ENCODE measurements around the gene COL23A1. TPM values are rescaled to one million over a fixed set of nuclear protein-coding genes. Genes with fewer than 3 reads are reported as not detected.
"Not testable (repeated sequence)": the region's sequence is repeated elsewhere in the genome, so short reads cannot be mapped to it uniquely, and the experiment has no call there.

COL23A1 gene
- total and polyA plus RNA-seq, 4 donors = 0.36 to 1.5 (median 1.1) TPM; not detected in 1

DNA sequence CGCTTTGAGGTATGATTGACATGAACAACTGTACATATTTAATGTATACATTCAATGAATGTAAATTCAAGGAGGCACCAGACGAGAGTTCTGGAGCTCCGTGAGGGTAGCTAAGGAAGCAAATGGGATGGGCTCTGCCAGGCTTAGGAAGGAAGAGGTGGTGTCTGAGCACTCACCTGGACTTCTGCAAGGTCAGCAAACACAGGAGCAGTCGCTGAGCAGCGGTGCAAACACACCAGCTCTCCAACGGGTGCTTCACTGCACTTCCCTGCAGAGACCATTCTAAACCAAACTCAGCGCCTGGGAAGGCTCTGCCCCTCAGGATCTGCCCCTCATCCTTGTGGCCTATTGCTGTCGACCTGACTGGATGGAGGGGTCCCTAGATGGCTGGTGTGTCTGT lies 101.5 kb downstream of the COL23A1 start:
- H3K36me3 ChIP-seq (ENCODE audit: control insufficient read depth in 1 of 2, insufficient read depth in 2 of 2, low read length in 1 of 2) = no peaks in the 10 kb centered on the region
- H3K4me3 ChIP-seq (ENCODE audit: low read length in 2 of 2) = no peak overlapping the region
- H3K27me3 ChIP-seq (ENCODE audit: control insufficient read depth in 1 of 2, insufficient read depth in 2 of 2, low read length in 1 of 2) = no peaks in the 10 kb centered on the region
- no peaks in the 10 kb centered on the region for H3K4me1 ChIP-seq (ENCODE audit: control insufficient read depth in 1 of 2, insufficient read depth in 2 of 2, low read length in 2 of 2)
- DNase-seq = no peak
- peaks cover 4% of the 10 kb centered on the region for H3K9me3 ChIP-seq (ENCODE audit: control insufficient read depth, low read length)
- WGBS, 2 donors = 74 to 81% methylated on average over 8 of the region's 8 CpGs
- H3K27ac ChIP-seq (ENCODE audit: low read depth in 1 of 2, low read length in 2 of 2) = no peak overlapping the region
- intact Hi-C loops (cut with DNase I) = no loop called here
- ATAC-seq (ENCODE audit: low FRiP score) = no peak

DNA sequence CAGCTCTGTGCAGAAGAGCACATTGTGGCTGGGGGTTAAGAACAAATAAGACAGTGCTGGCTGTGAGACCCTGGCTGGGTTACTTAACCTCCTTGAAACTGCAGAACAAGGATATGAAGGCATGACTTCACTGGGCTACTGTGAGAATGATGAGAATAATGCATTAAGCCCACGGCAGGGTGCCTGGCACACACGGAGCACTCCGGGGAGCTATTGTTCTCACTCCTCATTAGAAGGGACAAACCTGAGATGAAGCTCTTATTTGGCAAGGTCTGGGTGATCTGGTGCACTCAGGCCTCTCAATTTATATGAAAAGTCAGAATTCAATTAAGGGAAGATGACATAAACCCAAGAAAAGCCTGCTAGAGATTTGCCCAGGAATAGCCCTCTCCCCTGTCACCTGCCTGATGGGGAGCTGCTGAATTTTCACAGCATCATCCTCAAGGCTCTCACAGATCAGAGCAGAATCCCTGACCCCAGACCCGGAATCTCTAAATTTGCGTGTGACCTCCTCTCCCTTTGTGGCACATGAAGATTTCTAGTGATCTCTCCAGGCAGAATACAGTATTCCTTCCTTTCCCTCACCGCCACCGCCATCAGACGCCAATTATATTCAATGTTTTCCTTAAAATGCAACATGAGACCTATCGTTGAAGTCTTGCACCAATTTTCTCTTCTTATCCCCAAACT lies 102.1 kb downstream of the COL23A1 start:
- no peak overlapping the region for H3K27ac ChIP-seq (ENCODE audit: low read depth in 1 of 2, low read length in 2 of 2)
- H3K4me3 ChIP-seq (ENCODE audit: low read length in 2 of 2) = no peak overlapping the region
- ATAC-seq (ENCODE audit: low FRiP score) (no peak), DNase-seq (no peak)
- no peaks in the 10 kb centered on the region for H3K27me3 ChIP-seq (ENCODE audit: control insufficient read depth in 1 of 2, insufficient read depth in 2 of 2, low read length in 1 of 2)
- 78 to 84% methylated on average over 9 of the region's 9 CpGs for WGBS, 2 donors
- H3K4me1 ChIP-seq (ENCODE audit: control insufficient read depth in 1 of 2, insufficient read depth in 2 of 2, low read length in 2 of 2) = no peaks in the 10 kb centered on the region
- H3K36me3 ChIP-seq (ENCODE audit: control insufficient read depth in 1 of 2, insufficient read depth in 2 of 2, low read length in 1 of 2) = no peaks in the 10 kb centered on the region
- intact Hi-C loops (cut with DNase I) = no loop called here
- peaks cover 4% of the 10 kb centered on the region for H3K9me3 ChIP-seq (ENCODE audit: control insufficient read depth, low read length)

DNA sequence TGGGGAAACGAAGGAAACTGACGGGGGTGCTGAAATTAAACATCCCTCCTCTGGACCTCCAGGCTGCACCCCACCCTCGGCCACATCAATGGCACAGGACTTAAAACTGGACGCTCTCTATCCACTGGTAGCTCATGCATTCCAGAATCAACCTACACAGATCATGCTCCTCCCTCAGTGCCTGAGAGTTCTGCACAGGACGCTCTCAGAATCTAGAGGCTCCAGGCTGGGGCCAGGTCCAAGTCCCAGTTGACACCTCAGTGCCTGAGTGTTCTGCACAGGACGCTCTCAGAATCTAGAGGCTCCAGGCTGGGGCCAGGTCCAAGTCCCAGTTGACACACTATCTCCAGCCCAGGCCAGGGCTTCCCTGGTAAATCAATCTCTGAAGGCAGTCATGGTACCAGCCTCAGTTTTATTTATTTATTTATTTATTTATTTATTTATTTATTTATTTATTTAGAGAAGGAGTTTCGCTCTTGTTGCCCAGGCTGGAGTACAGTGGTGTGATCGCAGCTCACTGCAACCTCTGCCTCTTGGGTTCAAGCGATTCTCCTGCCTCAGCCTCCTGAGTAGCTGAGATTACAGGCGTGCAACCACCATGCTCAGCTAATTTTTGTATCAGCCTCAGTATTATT lies 103.2 kb downstream of the COL23A1 start:
- H3K4me3 ChIP-seq (ENCODE audit: low read length in 2 of 2); intact Hi-C loops (cut with DNase I); H3K27me3 ChIP-seq (ENCODE audit: control insufficient read depth in 1 of 2, insufficient read depth in 2 of 2, low read length in 1 of 2); H3K36me3 ChIP-seq (ENCODE audit: control insufficient read depth in 1 of 2, insufficient read depth in 2 of 2, low read length in 1 of 2); H3K27ac ChIP-seq (ENCODE audit: low read depth in 1 of 2, low read length in 2 of 2); ATAC-seq (ENCODE audit: low FRiP score); DNase-seq; H3K9me3 ChIP-seq (ENCODE audit: control insufficient read depth, low read length); H3K4me1 ChIP-seq (ENCODE audit: control insufficient read depth in 1 of 2, insufficient read depth in 2 of 2, low read length in 2 of 2): not testable (repeated sequence)
- 87 to 91% methylated on average over 10 of the region's 10 CpGs for WGBS, 2 donors

DNA sequence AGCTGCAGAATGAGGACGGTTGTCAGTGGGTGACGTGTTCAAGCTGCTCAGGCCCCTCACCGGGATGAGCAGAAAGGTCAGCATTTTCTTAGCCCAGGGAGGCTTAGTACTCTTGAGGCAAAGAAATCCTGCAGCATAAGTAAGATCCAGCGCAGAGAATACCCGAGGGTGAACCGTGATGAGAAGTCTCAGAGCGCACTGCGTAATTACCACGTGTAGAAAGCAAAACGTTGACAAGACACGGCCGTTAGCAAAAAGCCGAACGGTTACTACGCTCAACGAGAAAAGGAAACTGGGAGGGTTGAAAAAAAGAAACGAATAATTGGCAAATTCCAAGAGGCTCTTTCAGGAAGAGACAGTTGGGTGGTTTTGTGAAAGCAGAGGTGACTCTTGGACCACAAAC lies 104.0 kb downstream of the COL23A1 start:
- Histone ChIP-seq H3K36me3 (ENCODE audit: control insufficient read depth in 1 of 2, insufficient read depth in 2 of 2, low read length in 1 of 2) (no peaks in the 10 kb centered on the region), H3K27me3 (ENCODE audit: control insufficient read depth in 1 of 2, insufficient read depth in 2 of 2, low read length in 1 of 2) (no peaks in the 10 kb centered on the region), H3K27ac (ENCODE audit: low read depth in 1 of 2, low read length in 2 of 2) (no peak overlapping the region), H3K4me3 (ENCODE audit: low read length in 2 of 2) (no peak overlapping the region), H3K9me3 (ENCODE audit: control insufficient read depth, low read length) (no peaks in the 10 kb centered on the region), H3K4me1 (ENCODE audit: control insufficient read depth in 1 of 2, insufficient read depth in 2 of 2, low read length in 2 of 2) (no peaks in the 10 kb centered on the region)
- WGBS, 2 donors = 62 to 63% methylated on average over 17 of the region's 17 CpGs
- intact Hi-C loops (cut with DNase I) = no loop called here
- DNase-seq (no peak), ATAC-seq (ENCODE audit: low FRiP score) (no peak)

DNA sequence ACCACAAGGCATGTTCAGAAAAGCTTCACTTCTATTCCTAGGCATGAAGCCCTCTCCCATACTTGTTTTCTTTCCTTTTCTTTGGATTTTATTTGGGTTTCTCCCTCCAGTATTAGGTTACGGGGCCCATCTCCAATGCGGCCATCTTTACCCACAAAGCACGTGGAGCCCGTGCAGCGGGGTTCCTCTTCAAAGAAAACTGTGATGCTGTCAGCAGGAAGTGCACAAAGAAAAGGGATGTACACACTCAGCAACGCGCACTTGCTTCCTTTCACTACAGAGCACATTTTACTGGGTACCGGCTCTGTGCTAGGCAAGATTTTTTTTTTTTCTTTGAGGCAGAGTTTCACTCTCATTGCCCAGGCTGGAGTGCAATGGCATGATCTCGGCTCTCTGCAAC lies 106.6 kb downstream of the COL23A1 start:
- no peaks in the 10 kb centered on the region for H3K9me3 ChIP-seq (ENCODE audit: control insufficient read depth, low read length)
- no peak overlapping the region for H3K27ac ChIP-seq (ENCODE audit: low read depth in 1 of 2, low read length in 2 of 2)
- no peak for ATAC-seq (ENCODE audit: low FRiP score)
- no peak overlapping the region for H3K4me3 ChIP-seq (ENCODE audit: low read length in 2 of 2)
- no peaks in the 10 kb centered on the region for H3K27me3 ChIP-seq (ENCODE audit: control insufficient read depth in 1 of 2, insufficient read depth in 2 of 2, low read length in 1 of 2)
- DNase-seq = peak in 1 of 2 donors; percentile 81
- 37 to 45% methylated on average over 9 of the region's 9 CpGs for WGBS, 2 donors
- intact Hi-C loops (cut with DNase I) = no loop called here
- no peaks in the 10 kb centered on the region for H3K4me1 ChIP-seq (ENCODE audit: control insufficient read depth in 1 of 2, insufficient read depth in 2 of 2, low read length in 2 of 2)
- no peaks in the 10 kb centered on the region for H3K36me3 ChIP-seq (ENCODE audit: control insufficient read depth in 1 of 2, insufficient read depth in 2 of 2, low read length in 1 of 2)

DNA sequence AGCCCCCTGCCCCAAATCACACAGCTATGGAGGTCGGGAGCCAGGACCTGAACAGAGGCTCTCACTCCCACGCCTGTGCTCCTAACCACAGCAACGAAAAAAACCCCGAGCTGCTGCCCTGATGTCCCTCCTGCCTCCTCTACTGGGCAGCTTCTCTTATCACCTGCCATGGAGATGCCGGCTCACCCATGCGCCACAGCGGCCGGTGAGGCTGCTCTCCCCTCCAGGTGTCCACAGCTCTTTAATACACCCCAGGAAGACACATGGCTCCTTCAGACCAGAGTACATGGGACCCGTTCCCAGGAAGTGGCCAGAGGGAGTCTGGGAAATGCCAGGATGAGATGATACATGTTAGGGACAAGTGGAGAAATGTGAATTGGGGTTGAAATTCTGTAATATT lies 110.9 kb downstream of the COL23A1 start:
- no peaks in the 10 kb centered on the region for H3K4me1 ChIP-seq (ENCODE audit: control insufficient read depth in 1 of 2, insufficient read depth in 2 of 2, low read length in 2 of 2)
- no peak for DNase-seq
- no peak overlapping the region for H3K27ac ChIP-seq (ENCODE audit: low read depth in 1 of 2, low read length in 2 of 2)
- ATAC-seq (ENCODE audit: low FRiP score) = no peak
- H3K4me3 ChIP-seq (ENCODE audit: low read length in 2 of 2) = no peak overlapping the region
- no peaks in the 10 kb centered on the region for H3K9me3 ChIP-seq (ENCODE audit: control insufficient read depth, low read length)
- no peaks in the 10 kb centered on the region for H3K36me3 ChIP-seq (ENCODE audit: control insufficient read depth in 1 of 2, insufficient read depth in 2 of 2, low read length in 1 of 2)
- WGBS, 2 donors = 88 to 95% methylated on average over 9 of the region's 9 CpGs
- H3K27me3 ChIP-seq (ENCODE audit: control insufficient read depth in 1 of 2, insufficient read depth in 2 of 2, low read length in 1 of 2) = no peaks in the 10 kb centered on the region
- intact Hi-C loops (cut with DNase I) = no loop called here

DNA sequence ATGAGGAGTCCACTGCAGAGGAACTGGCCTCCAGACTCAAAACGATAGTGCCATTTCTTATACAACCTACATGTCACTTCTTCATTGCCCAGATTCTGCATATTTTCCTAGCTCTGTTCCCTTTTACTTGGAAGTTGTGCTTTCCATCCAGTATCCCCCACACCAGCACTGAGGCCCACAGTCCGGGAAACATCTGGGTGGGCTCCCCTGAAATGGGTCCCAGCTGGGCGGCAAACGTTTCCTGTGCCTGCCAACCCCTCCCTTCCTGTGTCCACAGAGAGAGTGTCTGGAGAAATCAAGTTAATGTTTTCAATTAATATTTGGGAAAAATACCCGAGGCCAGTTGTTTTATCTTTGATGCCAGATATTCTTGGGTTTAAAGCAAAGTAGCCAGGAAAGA lies 111.8 kb downstream of the COL23A1 start:
- no peak for ATAC-seq (ENCODE audit: low FRiP score)
- no peak overlapping the region for H3K27ac ChIP-seq (ENCODE audit: low read depth in 1 of 2, low read length in 2 of 2)
- H3K9me3 ChIP-seq (ENCODE audit: control insufficient read depth, low read length) = no peaks in the 10 kb centered on the region
- H3K4me3 ChIP-seq (ENCODE audit: low read length in 2 of 2) = no peak overlapping the region
- no peaks in the 10 kb centered on the region for H3K27me3 ChIP-seq (ENCODE audit: control insufficient read depth in 1 of 2, insufficient read depth in 2 of 2, low read length in 1 of 2)
- 50 to 62% methylated on average over 5 of the region's 5 CpGs for WGBS, 2 donors
- no peaks in the 10 kb centered on the region for H3K4me1 ChIP-seq (ENCODE audit: control insufficient read depth in 1 of 2, insufficient read depth in 2 of 2, low read length in 2 of 2)
- intact Hi-C loops (cut with DNase I) = no loop called here
- no peaks in the 10 kb centered on the region for H3K36me3 ChIP-seq (ENCODE audit: control insufficient read depth in 1 of 2, insufficient read depth in 2 of 2, low read length in 1 of 2)
- no peak for DNase-seq

DNA sequence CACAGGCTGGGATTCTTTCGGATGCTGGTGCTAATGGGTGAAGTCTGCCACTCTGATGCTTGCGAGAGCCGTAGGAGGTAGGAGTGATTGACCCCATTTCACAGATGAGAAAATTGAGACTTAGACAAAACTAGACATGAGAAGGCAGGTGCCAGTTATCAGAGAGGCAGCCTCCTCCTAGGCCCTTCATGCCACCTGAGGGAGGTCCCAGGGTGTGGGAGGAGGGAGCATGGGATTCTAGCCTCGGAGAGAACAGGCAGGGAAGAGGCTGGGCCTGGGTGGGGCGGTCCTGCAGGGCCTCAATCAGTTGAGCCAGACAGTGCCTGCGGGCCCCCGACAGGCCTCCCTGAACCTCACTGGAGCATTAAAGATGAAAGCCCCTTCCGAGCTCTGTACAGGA lies 112.4 kb downstream of the COL23A1 start:
- Histone ChIP-seq H3K27ac (ENCODE audit: low read depth in 1 of 2, low read length in 2 of 2) (no peak overlapping the region), H3K4me1 (ENCODE audit: control insufficient read depth in 1 of 2, insufficient read depth in 2 of 2, low read length in 2 of 2) (no peaks in the 10 kb centered on the region), H3K36me3 (ENCODE audit: control insufficient read depth in 1 of 2, insufficient read depth in 2 of 2, low read length in 1 of 2) (no peaks in the 10 kb centered on the region), H3K9me3 (ENCODE audit: control insufficient read depth, low read length) (no peaks in the 10 kb centered on the region), H3K27me3 (ENCODE audit: control insufficient read depth in 1 of 2, insufficient read depth in 2 of 2, low read length in 1 of 2) (no peaks in the 10 kb centered on the region), H3K4me3 (ENCODE audit: low read length in 2 of 2) (no peak overlapping the region)
- 80 to 83% methylated on average over 8 of the region's 8 CpGs for WGBS, 2 donors
- ATAC-seq (ENCODE audit: low FRiP score) (no peak), DNase-seq (no peak)
- intact Hi-C loops (cut with DNase I) = no loop called here
